K562 (cell line): ENCODE data around the gene TDG. TPM values are rescaled to one million over a fixed set of nuclear protein-coding genes. Genes with fewer than 3 reads are reported as not detected.

Experiments used
- BRF1 ChIP-seq: IDR thresholded peaks from 3 replicates; pipeline ENCODE4 v1.6.1; 2011; ENCODE audit warnings: borderline replicate concordance, mild to moderate bottlenecking; ENCODE audit not compliant: insufficient read length; ENCODE audit errors: extremely low read depth
- CBX5 ChIP-seq: IDR thresholded peaks from 2 replicates; pipeline ENCODE4 v1.6.1; 2014; ENCODE audit warnings: low read depth, borderline replicate concordance
- CUX1 ChIP-seq: fragments of 200-800 bp; sonication (Bioruptor generic); IDR thresholded peaks from 2 replicates; pipeline ENCODE4 v1.6.1; 2016; ENCODE audit warnings: missing genetic modification characterization, missing compliant biosample characterization
- ETV1 ChIP-seq: fragments of 450-650 bp; conservative IDR thresholded peaks from 2 replicates; pipeline ENCODE4 v1.6.1; 2016; ENCODE audit warnings: missing genetic modification characterization, control low read depth, low read depth, missing compliant biosample characterization
- PYGO2 ChIP-seq: fragments of 450-650 bp; IDR thresholded peaks from 2 replicates; pipeline ENCODE4 v1.6.1; 2016; ENCODE audit warnings: mild to moderate bottlenecking, missing genetic modification characterization, moderate library complexity, missing compliant biosample characterization
- RBM17 ChIP-seq: fragments of 200-400 bp; formaldehyde crosslinking; IDR thresholded peaks from 2 replicates; pipeline ENCODE4 v1.6.1; 2017; ENCODE audit warnings: low read depth, mild to moderate bottlenecking, low read length, borderline replicate concordance
- ZNF280A ChIP-seq: fragments of 450-650 bp; IDR thresholded peaks from 2 replicates; pipeline ENCODE4 v1.6.1; 2018; ENCODE audit warnings: mild to moderate bottlenecking, low read depth; ENCODE audit not compliant: partially characterized antibody
- polyA plus RNA-seq, 8 experiments: library from polyadenylated mRNA; depleted of rRNA in 4 of 8; stranded (reverse) in 5 of 8; unstranded in 3 of 8; fragments of >200 nt; fragmentation: Nextera tagmentation in 2 of 8; fragmentation: Illumina TruSeq in 1 of 8; extraction: Ambion mirVana in 2 of 8; extraction: Trizol in 1 of 8; gene quantifications; 2 replicates each; pipeline versions ENCODE4 v1.2.1 to v1.2.3, GENCODE V29; 2011 to 2014; ENCODE audit warnings: inconsistent platforms in 1 of 8, missing spikeins in 1 of 8
- total RNA-seq, 7 experiments: library from RNA; depleted of rRNA in 6 of 7; stranded (reverse); fragments of >200 nt in 6 of 7; fragmentation: Illumina TruSeq in 2 of 7; extraction: Trizol in 2 of 7; gene quantifications; 2 replicates each; pipeline versions ENCODE4 v1.2.1 to v1.2.3, GENCODE V29; 2011 to 2021; ENCODE audit warnings: low replicate concordance in 1 of 7

Gene TDG
- total and polyA plus RNA-seq, 9 of the 15 experiments (the other 6 are each of a cell fraction or from before 2014, with no cell fraction given), result 37.6 to 77.2 (median 64.0) TPM

- TF ChIP-seq ZNF280A (no peak), ETV1 (no peak), CUX1 (CRISPR knock-in tag) (no peak), PYGO2 (no peak), BRF1 (no peak), CBX5 (no peak), RBM17 (no peak)
These were observed 34.6 kb upstream of the TDG start (continued) for GRCh38 chr12:103930787-103931735.
